ENCODE data around the gene CHST8. TPM values are rescaled to one million over a fixed set of nuclear protein-coding genes. Genes with fewer than 3 reads are reported as not detected.

The CHST8 gene
- total RNA-seq, 2 experiments from 2014 or later: not detected

DNA sequence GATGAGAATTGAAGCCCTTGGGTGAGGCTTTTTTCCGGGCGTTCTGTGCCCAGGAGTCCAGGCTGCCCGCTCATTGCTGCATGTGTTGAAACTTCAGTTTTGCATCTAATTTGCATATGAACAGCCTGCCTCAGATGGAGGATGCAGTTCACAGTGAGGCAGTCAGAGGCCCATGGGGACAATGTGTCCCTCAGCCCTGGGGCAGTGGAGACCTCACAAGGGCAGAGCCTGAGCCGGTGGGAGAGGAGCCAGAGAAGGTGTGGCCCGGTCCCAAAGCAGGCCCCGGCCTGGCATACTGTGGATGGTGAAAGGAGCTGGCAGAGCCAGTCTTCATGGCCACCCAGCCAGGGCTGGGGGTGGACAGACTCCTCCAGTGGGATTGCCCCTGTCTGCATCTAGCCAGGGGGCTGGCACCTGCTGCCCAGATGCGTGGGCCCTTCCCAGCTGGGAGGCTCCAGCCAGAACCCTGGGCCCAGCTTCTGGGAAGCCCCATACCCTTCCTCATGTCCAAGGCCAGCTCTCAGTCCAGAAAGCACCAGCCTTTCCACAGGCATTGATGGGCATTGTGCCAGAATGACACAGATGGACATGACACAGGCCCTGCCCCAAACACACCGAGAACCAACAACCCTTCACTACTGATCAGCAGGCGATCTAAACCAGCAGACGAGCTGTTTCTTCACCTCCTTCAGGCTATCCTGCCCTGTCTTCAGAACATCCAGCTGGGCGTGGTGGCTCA, 142.0 kb downstream of the CHST8 start:
- Mint-ChIP-seq H3K27ac (no peak overlapping the region), H3K9me3 (no peaks in the 10 kb centered on the region), H3K27me3 (peaks cover 20% of the 10 kb centered on the region), H3K4me1 (ENCODE audit: low read depth) (no peaks in the 10 kb centered on the region), H3K36me3 (ENCODE audit: low read depth) (no peaks in the 10 kb centered on the region), H3K4me3 (no peak overlapping the region)
- TF ChIP-seq, protein P1, sequence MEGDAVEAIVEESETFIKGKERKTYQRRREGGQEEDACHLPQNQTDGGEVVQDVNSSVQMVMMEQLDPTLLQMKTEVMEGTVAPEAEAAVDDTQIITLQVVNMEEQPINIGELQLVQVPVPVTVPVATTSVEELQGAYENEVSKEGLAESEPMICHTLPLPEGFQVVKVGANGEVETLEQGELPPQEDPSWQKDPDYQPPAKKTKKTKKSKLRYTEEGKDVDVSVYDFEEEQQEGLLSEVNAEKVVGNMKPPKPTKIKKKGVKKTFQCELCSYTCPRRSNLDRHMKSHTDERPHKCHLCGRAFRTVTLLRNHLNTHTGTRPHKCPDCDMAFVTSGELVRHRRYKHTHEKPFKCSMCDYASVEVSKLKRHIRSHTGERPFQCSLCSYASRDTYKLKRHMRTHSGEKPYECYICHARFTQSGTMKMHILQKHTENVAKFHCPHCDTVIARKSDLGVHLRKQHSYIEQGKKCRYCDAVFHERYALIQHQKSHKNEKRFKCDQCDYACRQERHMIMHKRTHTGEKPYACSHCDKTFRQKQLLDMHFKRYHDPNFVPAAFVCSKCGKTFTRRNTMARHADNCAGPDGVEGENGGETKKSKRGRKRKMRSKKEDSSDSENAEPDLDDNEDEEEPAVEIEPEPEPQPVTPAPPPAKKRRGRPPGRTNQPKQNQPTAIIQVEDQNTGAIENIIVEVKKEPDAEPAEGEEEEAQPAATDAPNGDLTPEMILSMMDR (IDR thresholded peaks at IDR 0.05): no peak
- CTCF ChIA-PET: interaction anchor here (1.6 kb wide), 1 partner anchor 14 kb away, joined by 3 read pairs; no protein-coding TSS in a partner anchor
- no peaks in the 10 kb centered on the region for H3K36me3 ChIP-seq (ENCODE audit: insufficient read depth, low read length)
- DNase-seq: no peak
- POLR2A ChIA-PET: no interaction called here
- no peak for ATAC-seq (ENCODE audit: poor library complexity)
- no peaks in the 10 kb centered on the region for H3K4me1 ChIP-seq (ENCODE audit: insufficient read depth, low read length)
- H3K9me3 ChIP-seq (ENCODE audit: control insufficient read depth in 1 of 2, insufficient read depth in 1 of 2, low read length in 2 of 2): peaks cover 0 to 9% of the 10 kb centered on the region in 2 experiments
- H3K27ac ChIP-seq (ENCODE audit: low read depth in 1 of 2, low read length in 2 of 2): no peak overlapping the region
- no peak overlapping the region for H3K4me3 ChIP-seq (ENCODE audit: low read length)
- intact Hi-C loops (cut with DNase I, micrococcal nuclease): no loop called here
- peaks cover 0 to 6% of the 10 kb centered on the region in 2 experiments for H3K27me3 ChIP-seq (ENCODE audit: control insufficient read depth in 1 of 2, insufficient read depth in 2 of 2, low read length in 2 of 2)

DNA sequence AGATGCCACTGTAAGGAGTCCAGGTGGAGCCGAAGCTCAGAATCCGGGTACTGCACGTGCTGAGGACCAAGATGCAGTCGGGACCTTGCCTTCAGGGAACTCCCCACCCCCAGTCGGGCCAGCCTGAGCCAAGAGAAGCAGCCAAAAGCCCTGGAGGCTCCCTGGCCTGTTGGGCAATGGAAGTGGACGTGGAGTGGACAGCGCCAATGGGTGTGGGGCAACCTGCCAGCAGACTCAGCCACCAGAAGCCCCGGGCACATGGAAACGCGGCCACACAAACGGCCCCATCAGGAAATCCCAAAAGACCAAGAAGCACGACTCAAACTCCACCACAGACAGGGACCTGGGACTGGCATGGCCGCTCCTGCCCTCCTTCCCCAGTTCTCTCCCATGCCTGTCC, 144.9 kb downstream of the CHST8 start:
- no peak overlapping the region for H3K27ac ChIP-seq (ENCODE audit: low read depth in 1 of 2, low read length in 2 of 2)
- no peak overlapping the region for H3K4me3 Mint-ChIP-seq
- POLR2A ChIA-PET: no interaction called here
- no peak for DNase-seq
- H3K9me3 ChIP-seq (ENCODE audit: control insufficient read depth in 1 of 2, insufficient read depth in 1 of 2, low read length in 2 of 2): peaks cover 0 to 9% of the 10 kb centered on the region in 2 experiments
- no peaks in the 10 kb centered on the region for H3K36me3 ChIP-seq (ENCODE audit: insufficient read depth, low read length)
- intact Hi-C loops (cut with DNase I, micrococcal nuclease): no loop called here
- H3K27ac Mint-ChIP-seq: no peak overlapping the region
- TF ChIP-seq, protein P1 (IDR thresholded peaks at IDR 0.05): no peak
- CTCF ChIA-PET: no interaction called here
- H3K9me3 Mint-ChIP-seq: no peaks in the 10 kb centered on the region
- H3K4me1 Mint-ChIP-seq (ENCODE audit: low read depth): no peaks in the 10 kb centered on the region
- no peaks in the 10 kb centered on the region for H3K36me3 Mint-ChIP-seq (ENCODE audit: low read depth)
- no peak for ATAC-seq (ENCODE audit: poor library complexity)
- no peak overlapping the region for H3K4me3 ChIP-seq (ENCODE audit: low read length)
- peaks cover 3% of the 10 kb centered on the region for H3K4me1 ChIP-seq (ENCODE audit: insufficient read depth, low read length)
- H3K27me3 ChIP-seq (ENCODE audit: control insufficient read depth in 1 of 2, insufficient read depth in 2 of 2, low read length in 2 of 2): peaks cover 0 to 6% of the 10 kb centered on the region in 2 experiments
- peaks cover 40% of the 10 kb centered on the region for H3K27me3 Mint-ChIP-seq

DNA sequence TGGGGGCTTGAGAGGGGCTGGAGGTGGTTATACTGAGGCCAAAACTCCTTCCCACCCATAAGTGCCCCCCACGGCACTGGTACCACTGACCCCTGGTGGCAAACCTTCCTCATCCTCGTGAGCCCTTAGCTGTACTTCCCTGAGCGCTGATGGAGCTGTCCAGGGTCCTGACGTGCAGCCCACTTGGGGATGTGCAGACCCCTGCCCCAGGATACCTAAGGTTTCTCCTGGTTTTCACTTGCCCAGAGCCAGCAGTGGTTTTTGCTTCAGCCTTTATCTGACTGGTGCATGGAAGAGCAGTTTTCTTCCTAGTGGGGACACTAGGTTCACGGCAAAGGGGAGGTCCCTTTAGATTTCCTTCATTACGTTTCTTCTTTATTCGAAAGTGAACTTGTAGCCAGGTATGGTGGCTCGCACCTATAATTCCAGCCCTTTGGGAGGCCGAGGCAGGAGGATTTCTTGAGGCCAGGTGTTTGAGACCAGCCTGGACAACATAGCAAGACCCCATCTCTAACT, 146.2 kb downstream of the CHST8 start:
- Mint-ChIP-seq H3K4me3 (no peak overlapping the region), H3K36me3 (ENCODE audit: low read depth) (no peaks in the 10 kb centered on the region), H3K4me1 (ENCODE audit: low read depth) (no peaks in the 10 kb centered on the region), H3K27ac (no peak overlapping the region), H3K27me3 (peaks cover 41% of the 10 kb centered on the region), H3K9me3 (no peaks in the 10 kb centered on the region)
- CTCF ChIA-PET: interaction anchor here (2.9 kb wide), 1 partner anchor 10 kb away, joined by 16 read pairs; no protein-coding TSS in a partner anchor
- Histone ChIP-seq H3K4me1 (ENCODE audit: insufficient read depth, low read length) (peaks cover 3% of the 10 kb centered on the region), H3K9me3 (ENCODE audit: control insufficient read depth in 1 of 2, insufficient read depth in 1 of 2, low read length in 2 of 2) (peaks cover 0 to 9% of the 10 kb centered on the region in 2 experiments), H3K36me3 (ENCODE audit: insufficient read depth, low read length) (no peaks in the 10 kb centered on the region), H3K4me3 (ENCODE audit: low read length) (no peak overlapping the region), H3K27me3 (ENCODE audit: control insufficient read depth in 1 of 2, insufficient read depth in 2 of 2, low read length in 2 of 2) (peaks cover 0 to 6% of the 10 kb centered on the region in 2 experiments), H3K27ac (ENCODE audit: low read depth in 1 of 2, low read length in 2 of 2) (no peak overlapping the region)
- intact Hi-C loops (cut with DNase I, micrococcal nuclease): no loop called here
- POLR2A ChIA-PET: no interaction called here
- DNase-seq (peak in 1 of 14 experiments; percentile 26), ATAC-seq (ENCODE audit: poor library complexity) (no peak)
- TF ChIP-seq, protein P1 (IDR thresholded peaks at IDR 0.05): no peak

All from CD4-positive, alpha-beta T cell (primary cell).